Calu3 (cell line): ENCODE data around the gene MAN1C1. TPM values are rescaled to one million over a fixed set of nuclear protein-coding genes. Genes with fewer than 3 reads are reported as not detected.

Experiments
- BruUV-seq: library from RNA; stranded (reverse); fragments of 400-500 nt; replicated peaks from 2 replicates; lab custom pipeline; 2021; lab: Mats Ljungman, UMichigan
- CTCF ChIA-PET: fragments of 300-600 bp; sonication (Branson Sonifier 250); formaldehyde crosslinking; loops from one replicate; lab custom pipeline; 2022; ENCODE audit warnings: antibody characterized with exemption; lab: Charles Lee
- DNase-seq: peaks from one replicate; pipeline ENCODE4 v3.0.0; 2022
- H3K27ac Mint-ChIP-seq: one replicate; pipeline ENCODE4 v1.8.0; 2022; ENCODE audit warnings: mixed read lengths; ENCODE audit not compliant: unreplicated experiment
- H3K27me3 Mint-ChIP-seq: one replicate; pipeline ENCODE4 v1.8.0; 2022; ENCODE audit warnings: mixed read lengths; ENCODE audit not compliant: unreplicated experiment
- H3K36me3 Mint-ChIP-seq: one replicate; pipeline ENCODE4 v1.8.0; 2022; ENCODE audit warnings: mild to moderate bottlenecking, moderate library complexity, mixed read lengths; ENCODE audit not compliant: insufficient read depth, unreplicated experiment
- H3K4me1 Mint-ChIP-seq: one replicate; pipeline ENCODE4 v1.8.0; 2022; ENCODE audit warnings: mild to moderate bottlenecking, low read depth, mixed read lengths; ENCODE audit not compliant: unreplicated experiment
- H3K4me3 Mint-ChIP-seq: one replicate; pipeline ENCODE4 v1.8.0; 2022; ENCODE audit warnings: mild to moderate bottlenecking, low read depth, moderate library complexity, mixed read lengths; ENCODE audit not compliant: unreplicated experiment
- H3K9me3 Mint-ChIP-seq: one replicate; pipeline ENCODE4 v1.8.0; 2022; ENCODE audit warnings: low read depth, mixed read lengths; ENCODE audit not compliant: unreplicated experiment
- CTCF ChIP-seq: fragments of 200-600 bp; IDR thresholded peaks from one replicate; pipeline ENCODE4 v1.8.0; 2022; ENCODE audit warnings: antibody characterized with exemption; ENCODE audit not compliant: unreplicated experiment
- intact Hi-C: fragments of 100-400 bp; cut with micrococcal nuclease; formaldehyde crosslinking; loops from one replicate; pipeline ENCODE4 v1.10.0; 2022; ENCODE audit not compliant: unreplicated experiment
- total RNA-seq: library from RNA; stranded (reverse); gene quantifications from 2 replicates; pipeline ENCODE4 v1.2.3, GENCODE V29; 2022

Gene MAN1C1
- total RNA-seq, 1 experiment from 2014 or later, result 0.14 TPM

- no TSS peak for BruUV-seq
- no peak for DNase-seq
- H3K4me3 Mint-ChIP-seq, result no peak overlapping the region
- H3K27me3 Mint-ChIP-seq, result peaks cover 64% of the 10 kb centered on the region
- no peaks in the 10 kb centered on the region for H3K9me3 Mint-ChIP-seq
- no peaks in the 10 kb centered on the region for H3K36me3 Mint-ChIP-seq
- no peak for TF ChIP-seq CTCF
- no peak overlapping the region for H3K27ac Mint-ChIP-seq
- CTCF ChIA-PET, result no interaction called here
- peaks cover 11% of the 10 kb centered on the region for H3K4me1 Mint-ChIP-seq
- intact Hi-C loops, result loop anchor here (2.0 kb wide), 1 partner anchor 35 kb away; no protein-coding TSS in a partner anchor
Measured at GRCh38 chr1:25793585-25794170, 177.1 kb downstream of the MAN1C1 start.

GRCh38 chr1:25794325-25794724 is 177.7 kb downstream of the MAN1C1 start:
- Mint-ChIP-seq H3K4me3 (no peak overlapping the region), H3K27me3 (peaks cover 64% of the 10 kb centered on the region), H3K27ac (no peak overlapping the region), H3K9me3 (no peaks in the 10 kb centered on the region), H3K36me3 (no peaks in the 10 kb centered on the region), H3K4me1 (peaks cover 11% of the 10 kb centered on the region)
- no peak for DNase-seq
- CTCF ChIA-PET, result no interaction called here
- TF ChIP-seq CTCF, result no peak
- BruUV-seq, result no TSS peak
- intact Hi-C loops, result loop anchor here (2.0 kb wide), 1 partner anchor 36 kb away; no protein-coding TSS in a partner anchor

GRCh38 chr1:25795211-25795610 is 178.6 kb downstream of the MAN1C1 start:
- Mint-ChIP-seq H3K9me3 (no peaks in the 10 kb centered on the region), H3K27me3 (peaks cover 56% of the 10 kb centered on the region), H3K27ac (no peak overlapping the region), H3K36me3 (no peaks in the 10 kb centered on the region), H3K4me3 (no peak overlapping the region), H3K4me1 (peaks cover 11% of the 10 kb centered on the region)
- no peak for DNase-seq
- BruUV-seq, result no TSS peak
- no peak for TF ChIP-seq CTCF
- CTCF ChIA-PET, result no interaction called here
- intact Hi-C loops, result loop anchor here (2.0 to 5.0 kb wide), 3 partner anchors 36 to 293 kb away; no protein-coding TSS in a partner anchor

GRCh38 chr1:25795946-25796810 is 179.6 kb downstream of the MAN1C1 start:
- Mint-ChIP-seq H3K36me3 (peaks cover 6% of the 10 kb centered on the region), H3K4me1 (peaks cover 11% of the 10 kb centered on the region), H3K9me3 (no peaks in the 10 kb centered on the region), H3K4me3 (no peak overlapping the region), H3K27ac (peak overlapping the region; percentile 28), H3K27me3 (peaks cover 47% of the 10 kb centered on the region)
- TF ChIP-seq CTCF, result no peak
- no peak for DNase-seq
- CTCF ChIA-PET, result no interaction called here
- intact Hi-C loops, result loop anchor here (2.0 to 5.0 kb wide), 3 partner anchors 37 to 294 kb away; no protein-coding TSS in a partner anchor
- no TSS peak for BruUV-seq
